Temporal lobe (tissue), 1 donor: ENCODE data around the gene MNS1. TPM values are rescaled to one million over a fixed set of nuclear protein-coding genes. Genes with fewer than 3 reads are reported as not detected.

Experiments used
- total RNA-seq: library from RNA; depleted of rRNA; stranded (reverse); fragments of >200 nt; gene quantifications from one replicate; pipeline ENCODE4 v1.2.3, GENCODE V29; 2014

The MNS1 gene
- total RNA-seq, 1 donor from 2014 or later: 2.0 TPM

Other genes with a start within 250 kb of the MNS1 start
- 30.5 TPM for gene RFX7, start 221.3 kb downstream of the MNS1 start, total RNA-seq
- gene TEX9, start 99.7 kb downstream of the MNS1 start, total RNA-seq: 20.4 TPM